ENCODE results near the gene CFAP46. TPM values are rescaled to one million over a fixed set of nuclear protein-coding genes. Genes with fewer than 3 reads are reported as not detected.

Gene CFAP46
- total and polyA plus RNA-seq, 3 experiments from 2014 or later, result 0.09 TPM; not detected in 2

DNA sequence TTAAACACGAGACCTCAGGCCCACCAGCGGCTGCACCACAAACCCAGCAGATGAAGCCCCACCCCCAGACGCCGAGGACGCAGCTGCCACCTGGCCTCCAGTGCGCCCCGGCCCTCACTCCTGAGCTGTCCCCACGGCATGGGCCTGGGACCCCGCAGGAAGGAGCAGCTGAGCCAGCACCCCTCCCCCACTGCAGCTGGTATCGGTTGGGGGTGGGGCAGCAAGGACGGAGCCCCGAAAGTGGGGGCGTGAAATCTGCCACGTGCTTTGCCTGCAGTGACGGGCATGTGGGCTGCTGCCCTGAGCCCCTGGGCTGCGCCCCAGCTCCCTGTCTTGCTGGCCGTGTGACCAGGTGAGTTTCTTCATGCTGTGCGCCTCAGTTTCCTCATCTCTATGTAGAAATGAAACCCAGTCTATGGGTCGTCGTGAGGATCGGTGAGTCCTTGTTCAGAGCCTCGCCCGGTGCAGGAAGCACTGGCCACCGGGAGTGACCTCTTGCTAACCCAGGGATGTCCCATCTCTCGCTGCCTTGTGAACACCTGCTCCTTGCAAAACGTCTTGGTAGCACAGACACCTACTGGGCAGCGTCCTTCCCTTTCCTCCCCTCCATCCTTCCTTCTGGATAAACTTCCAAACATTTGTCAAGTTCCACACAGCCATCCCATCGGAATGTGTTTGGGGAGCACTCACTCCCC lies 32.0 kb downstream of the CFAP46 start:
- H3K4me3 Mint-ChIP-seq, result no peak overlapping the region
- Histone ChIP-seq H3K36me3 (ENCODE audit: insufficient read depth, low read length) (no peaks in the 10 kb centered on the region), H3K27ac (ENCODE audit: low read depth, low read length) (no peak overlapping the region), H3K27me3 (ENCODE audit: insufficient read depth, low read length, poor library complexity, severe bottlenecking) (no peaks in the 10 kb centered on the region), H3K4me1 (ENCODE audit: insufficient read depth, low read length) (no peaks in the 10 kb centered on the region), H3K4me3 (ENCODE audit: low read length) (no peak overlapping the region), H3K9me3 (ENCODE audit: low read length) (no peaks in the 10 kb centered on the region)
- CTCF ChIA-PET, result no interaction called here
- no peaks in the 10 kb centered on the region for H3K4me1 Mint-ChIP-seq
- no peaks in the 10 kb centered on the region for H3K36me3 Mint-ChIP-seq
- peaks cover 0 to 3% (median 0%) of the 10 kb centered on the region in 5 donors for H3K9me3 Mint-ChIP-seq
- POLR2A ChIA-PET, result interaction anchor here (0.6 kb wide), 1 partner anchor 210 kb away, joined by 3 read pairs; no protein-coding TSS in a partner anchor
- no peak overlapping the region for H3K27ac Mint-ChIP-seq
- H3K27me3 Mint-ChIP-seq, result no peaks in the 10 kb centered on the region
- peak in 1 of 5 donors; percentile 43 for DNase-seq

DNA sequence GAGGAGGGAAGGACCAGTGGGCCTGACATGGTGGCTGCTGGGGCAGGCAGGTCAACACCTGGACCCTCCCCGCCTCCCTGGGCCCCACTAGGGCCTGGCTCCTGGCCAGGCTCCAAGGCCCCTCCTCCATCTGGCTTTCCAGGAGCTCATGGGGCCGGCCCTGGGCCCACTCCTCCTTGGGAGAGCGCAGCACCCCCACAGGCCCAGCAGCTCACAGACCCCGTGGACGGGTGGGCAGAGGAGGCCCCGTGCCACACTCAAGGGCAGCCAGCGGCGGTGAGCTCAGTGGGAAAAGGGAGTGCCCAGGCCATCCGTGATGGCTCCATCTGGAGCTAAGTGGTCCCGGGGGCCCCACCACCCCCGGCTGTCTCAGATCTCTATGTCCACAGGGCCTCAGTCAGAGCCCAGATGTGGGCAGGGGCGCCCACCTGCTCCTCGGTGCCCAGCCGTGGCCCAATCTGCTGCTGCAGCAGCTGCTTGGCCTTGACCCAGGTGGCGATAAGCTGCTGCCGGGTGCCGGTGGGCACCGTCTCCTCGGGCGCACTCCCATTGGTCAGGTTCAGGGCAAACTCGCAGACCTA lies 32.8 kb downstream of the CFAP46 start:
- no peak overlapping the region for H3K27ac ChIP-seq (ENCODE audit: low read depth, low read length)
- H3K9me3 Mint-ChIP-seq, result peaks cover 0 to 3% (median 0%) of the 10 kb centered on the region in 5 donors
- ChIA-PET POLR2A (interaction anchor here (0.6 kb wide), 1 partner anchor 211 kb away, joined by 3 read pairs; no protein-coding TSS in a partner anchor), CTCF (no interaction called here)
- H3K4me1 ChIP-seq (ENCODE audit: insufficient read depth, low read length), result no peaks in the 10 kb centered on the region
- no peaks in the 10 kb centered on the region for H3K9me3 ChIP-seq (ENCODE audit: low read length)
- no peaks in the 10 kb centered on the region for H3K36me3 Mint-ChIP-seq
- no peaks in the 10 kb centered on the region for H3K36me3 ChIP-seq (ENCODE audit: insufficient read depth, low read length)
- H3K4me3 Mint-ChIP-seq, result no peak overlapping the region
- DNase-seq, result peak in 1 of 5 donors; percentile 40
- H3K4me1 Mint-ChIP-seq, result peaks cover 5 to 7% (median 5%) of the 10 kb centered on the region in 3 donors
- H3K27ac Mint-ChIP-seq, result no peak overlapping the region
- peaks cover 4 to 6% of the 10 kb centered on the region in 2 donors for H3K27me3 Mint-ChIP-seq
- H3K27me3 ChIP-seq (ENCODE audit: insufficient read depth, low read length, poor library complexity, severe bottlenecking), result no peaks in the 10 kb centered on the region
- H3K4me3 ChIP-seq (ENCODE audit: low read length), result no peak overlapping the region

DNA sequence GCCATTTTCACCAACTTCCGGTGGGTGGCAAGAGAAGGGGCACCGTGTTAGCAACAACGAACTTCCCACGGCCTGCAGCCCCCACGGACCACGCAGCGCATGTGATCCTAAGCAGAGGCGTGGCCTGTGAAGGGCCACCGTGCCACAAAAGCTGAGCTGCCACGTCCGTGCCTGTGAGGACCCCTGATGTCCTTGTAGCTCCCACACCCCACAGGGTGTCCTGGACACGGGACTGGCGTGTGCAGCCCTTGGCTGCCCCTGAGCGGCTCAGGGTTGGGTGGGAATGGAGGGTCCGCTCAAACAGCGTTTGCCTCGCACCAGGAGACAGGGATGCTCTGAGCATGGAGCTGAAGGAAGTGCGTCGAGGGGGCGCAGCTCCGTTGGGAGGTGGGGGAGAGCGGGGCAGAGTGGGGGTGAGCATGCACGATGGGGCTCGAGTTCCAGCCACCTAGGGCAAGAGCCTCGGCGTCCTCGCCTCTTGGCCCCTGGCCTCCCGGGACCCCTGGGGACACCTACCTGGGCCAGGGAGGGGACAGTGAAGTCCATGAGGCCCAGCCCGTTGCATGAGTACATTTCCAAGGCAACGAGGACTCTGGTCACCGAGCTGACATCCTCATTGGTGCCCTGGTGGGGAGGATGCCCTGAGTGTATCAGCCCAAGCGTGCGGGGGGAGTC lies 33.6 kb downstream of the CFAP46 start:
- H3K36me3 Mint-ChIP-seq, result no peaks in the 10 kb centered on the region

DNA sequence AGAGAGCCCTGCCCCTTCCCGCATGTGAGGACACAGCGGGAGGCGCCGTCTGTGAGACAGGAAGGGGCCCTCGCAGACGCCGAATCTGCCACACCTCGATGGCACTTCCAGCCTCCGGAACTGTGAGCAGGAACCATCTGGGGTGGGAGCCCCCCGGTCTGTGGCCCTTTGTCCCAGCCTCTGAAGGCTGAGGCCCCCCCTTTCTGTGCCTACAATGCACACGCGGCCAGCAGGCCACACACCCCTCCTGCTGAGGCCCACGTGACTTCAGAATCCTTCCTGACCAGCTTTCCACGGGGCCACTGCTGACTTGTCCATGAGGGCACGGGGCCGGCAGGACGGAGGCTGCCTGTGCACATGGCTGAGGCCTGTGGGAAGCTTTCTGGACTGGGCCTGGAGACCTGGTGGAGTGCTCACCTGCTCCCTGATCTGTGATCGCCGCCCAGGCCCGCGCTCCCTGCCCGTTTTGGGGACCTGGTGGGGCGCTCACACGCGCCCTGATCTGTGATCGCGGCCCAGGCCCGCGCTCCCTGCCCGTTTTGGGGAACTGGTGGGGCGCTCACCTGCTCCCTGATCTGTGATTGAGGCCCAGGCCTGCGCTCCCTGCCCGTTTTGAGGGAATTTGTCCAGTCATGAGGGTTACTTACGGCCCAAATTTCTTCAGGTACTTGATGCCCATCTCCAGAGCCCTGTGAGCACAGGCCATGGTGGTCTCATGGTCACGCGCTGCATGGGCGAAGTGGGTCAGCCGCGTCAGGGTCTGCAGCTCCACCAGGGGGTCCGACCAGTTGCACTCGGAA lies 34.3 kb downstream of the CFAP46 start:
- H3K4me1 Mint-ChIP-seq, result peaks cover 5 to 8% (median 8%) of the 10 kb centered on the region in 3 donors
- ChIA-PET POLR2A (no interaction called here), CTCF (no interaction called here)
- H3K27me3 Mint-ChIP-seq, result peaks cover 4 to 7% of the 10 kb centered on the region in 2 donors
- no peak overlapping the region for H3K27ac Mint-ChIP-seq
- no peaks in the 10 kb centered on the region for H3K4me1 ChIP-seq (ENCODE audit: insufficient read depth, low read length)
- DNase-seq, result peak in 1 of 5 donors; percentile 37
- no peak overlapping the region for H3K4me3 ChIP-seq (ENCODE audit: low read length)
- no peaks in the 10 kb centered on the region for H3K36me3 ChIP-seq (ENCODE audit: insufficient read depth, low read length)
- H3K9me3 ChIP-seq (ENCODE audit: low read length), result no peaks in the 10 kb centered on the region
- peaks cover 0 to 3% (median 0%) of the 10 kb centered on the region in 5 donors for H3K9me3 Mint-ChIP-seq
- H3K36me3 Mint-ChIP-seq, result no peaks in the 10 kb centered on the region
- H3K27me3 ChIP-seq (ENCODE audit: insufficient read depth, low read length, poor library complexity, severe bottlenecking), result no peaks in the 10 kb centered on the region
- no peak overlapping the region for H3K27ac ChIP-seq (ENCODE audit: low read depth, low read length)
- H3K4me3 Mint-ChIP-seq, result no peak overlapping the region

More for the DNA sequence above, 33.6 kb downstream of the CFAP46 start:
- Mint-ChIP-seq H3K27ac (no peak overlapping the region), H3K4me3 (no peak overlapping the region), H3K27me3 (peaks cover 4 to 7% of the 10 kb centered on the region in 2 donors), H3K4me1 (peaks cover 5 to 8% (median 8%) of the 10 kb centered on the region in 3 donors), H3K9me3 (peaks cover 0 to 3% (median 0%) of the 10 kb centered on the region in 5 donors)
- no peak overlapping the region for H3K27ac ChIP-seq (ENCODE audit: low read depth, low read length)
- H3K4me1 ChIP-seq (ENCODE audit: insufficient read depth, low read length), result no peaks in the 10 kb centered on the region
- H3K27me3 ChIP-seq (ENCODE audit: insufficient read depth, low read length, poor library complexity, severe bottlenecking), result no peaks in the 10 kb centered on the region
- no peaks in the 10 kb centered on the region for H3K36me3 ChIP-seq (ENCODE audit: insufficient read depth, low read length)
- H3K4me3 ChIP-seq (ENCODE audit: low read length), result no peak overlapping the region
- ChIA-PET POLR2A (no interaction called here), CTCF (no interaction called here)
- DNase-seq, result peak in 1 of 5 donors; percentile 30
- H3K9me3 ChIP-seq (ENCODE audit: low read length), result no peaks in the 10 kb centered on the region

DNA sequence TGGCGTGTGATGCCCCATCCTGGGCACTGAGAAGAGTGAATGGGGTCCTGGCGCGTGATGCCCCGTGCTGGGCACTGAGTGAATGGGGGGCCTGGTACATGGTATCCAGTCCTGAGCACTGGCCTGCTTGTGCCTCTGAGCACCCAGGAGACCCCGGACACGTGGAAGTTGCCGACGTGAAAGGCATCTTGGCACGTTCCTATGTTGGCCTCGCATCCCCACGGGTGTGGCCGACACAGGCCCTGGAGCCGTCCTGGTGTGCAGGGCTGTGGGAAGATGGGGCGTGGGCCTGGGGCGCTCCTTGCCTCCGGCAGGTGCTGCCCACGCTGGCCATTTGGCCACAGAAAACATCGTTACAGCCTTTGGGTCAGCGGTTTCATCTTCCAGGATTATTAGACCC lies 35.5 kb downstream of the CFAP46 start:
- H3K4me1 ChIP-seq (ENCODE audit: insufficient read depth, low read length), result no peaks in the 10 kb centered on the region
- H3K4me1 Mint-ChIP-seq, result peaks cover 5 to 8% (median 8%) of the 10 kb centered on the region in 3 donors
- DNase-seq, result peak in 1 of 5 donors; percentile 35
- H3K36me3 ChIP-seq (ENCODE audit: insufficient read depth, low read length), result no peaks in the 10 kb centered on the region
- H3K27ac ChIP-seq (ENCODE audit: low read depth, low read length), result no peak overlapping the region
- no peaks in the 10 kb centered on the region for H3K36me3 Mint-ChIP-seq
- no peaks in the 10 kb centered on the region for H3K9me3 ChIP-seq (ENCODE audit: low read length)
- ChIA-PET CTCF (no interaction called here), POLR2A (no interaction called here)
- no peak overlapping the region for H3K4me3 Mint-ChIP-seq
- H3K9me3 Mint-ChIP-seq, result peaks cover 0 to 3% (median 0%) of the 10 kb centered on the region in 5 donors
- H3K27me3 Mint-ChIP-seq, result peaks cover 4 to 7% of the 10 kb centered on the region in 2 donors
- H3K27ac Mint-ChIP-seq, result no peak overlapping the region
- H3K27me3 ChIP-seq (ENCODE audit: insufficient read depth, low read length, poor library complexity, severe bottlenecking), result no peaks in the 10 kb centered on the region
- H3K4me3 ChIP-seq (ENCODE audit: low read length), result no peak overlapping the region

DNA sequence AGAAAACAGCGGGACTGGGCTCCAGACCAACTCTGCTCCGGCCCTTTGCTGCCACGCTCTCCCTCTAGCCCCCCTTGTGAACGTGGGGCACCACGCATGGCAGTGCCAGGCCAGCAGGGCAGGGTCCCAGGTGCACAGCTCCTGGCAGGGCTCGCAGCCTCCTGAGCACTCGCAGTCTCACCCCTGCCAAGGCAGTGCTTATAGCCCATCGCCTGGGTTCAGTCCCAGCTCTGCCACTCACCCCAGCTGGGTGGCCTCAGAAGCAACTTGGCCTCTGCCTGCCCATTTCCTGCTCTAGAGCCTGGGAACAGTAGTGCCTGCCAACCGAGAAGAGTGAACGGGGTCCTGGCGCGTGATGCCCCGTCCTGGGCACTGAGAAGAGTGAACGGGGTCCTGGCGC lies 36.3 kb downstream of the CFAP46 start:
- Mint-ChIP-seq H3K4me3 (no peak overlapping the region), H3K9me3 (peaks cover 0 to 5% (median 3%) of the 10 kb centered on the region in 5 donors), H3K27me3 (peaks cover 4 to 10% of the 10 kb centered on the region in 2 donors), H3K4me1 (peaks cover 5 to 8% (median 8%) of the 10 kb centered on the region in 3 donors), H3K36me3 (no peaks in the 10 kb centered on the region), H3K27ac (no peak overlapping the region)
- CTCF ChIA-PET, result no interaction called here
- Histone ChIP-seq H3K27me3 (ENCODE audit: insufficient read depth, low read length, poor library complexity, severe bottlenecking) (no peaks in the 10 kb centered on the region), H3K4me1 (ENCODE audit: insufficient read depth, low read length) (no peaks in the 10 kb centered on the region), H3K36me3 (ENCODE audit: insufficient read depth, low read length) (no peaks in the 10 kb centered on the region), H3K9me3 (ENCODE audit: low read length) (no peaks in the 10 kb centered on the region), H3K4me3 (ENCODE audit: low read length) (no peak overlapping the region), H3K27ac (ENCODE audit: low read depth, low read length) (no peak overlapping the region)
- POLR2A ChIA-PET, result no interaction called here
- DNase-seq, result no peak

DNA sequence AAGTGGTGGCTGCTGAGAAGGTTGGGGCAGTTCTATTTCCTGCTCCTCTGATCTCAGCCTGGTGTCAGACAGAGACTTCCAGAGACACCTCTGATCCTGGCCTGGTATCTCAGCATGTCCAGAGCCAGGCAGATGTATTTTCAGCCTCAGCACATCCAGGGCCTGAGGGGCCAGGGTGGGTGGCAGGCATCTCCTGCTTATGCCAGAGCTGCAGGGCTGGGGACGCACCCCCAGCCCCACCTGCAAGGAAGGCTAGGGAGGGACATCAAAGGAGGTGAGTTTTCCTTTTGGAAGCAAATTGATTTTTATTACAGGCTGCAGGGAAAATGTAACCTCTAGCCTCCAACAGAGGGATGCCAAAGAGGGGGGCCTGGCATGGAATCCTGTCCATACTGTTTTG lies 36.7 kb downstream of the CFAP46 start:
- Mint-ChIP-seq H3K4me3 (no peak overlapping the region), H3K27me3 (peaks cover 7 to 14% of the 10 kb centered on the region in 2 donors), H3K27ac (no peak overlapping the region), H3K9me3 (peaks cover 0 to 8% (median 4%) of the 10 kb centered on the region in 5 donors), H3K36me3 (no peaks in the 10 kb centered on the region), H3K4me1 (peaks cover 5 to 8% (median 8%) of the 10 kb centered on the region in 3 donors)
- POLR2A ChIA-PET, result no interaction called here
- DNase-seq, result peak in 1 of 5 donors; percentile 16
- H3K36me3 ChIP-seq (ENCODE audit: insufficient read depth, low read length), result no peaks in the 10 kb centered on the region
- CTCF ChIA-PET, result interaction anchor here (0.7 kb wide), 1 partner anchor 53 kb away, joined by 3 read pairs; no protein-coding TSS in a partner anchor
- H3K27ac ChIP-seq (ENCODE audit: low read depth, low read length), result no peak overlapping the region
- no peaks in the 10 kb centered on the region for H3K27me3 ChIP-seq (ENCODE audit: insufficient read depth, low read length, poor library complexity, severe bottlenecking)
- H3K9me3 ChIP-seq (ENCODE audit: low read length), result no peaks in the 10 kb centered on the region
- H3K4me3 ChIP-seq (ENCODE audit: low read length), result no peak overlapping the region
- H3K4me1 ChIP-seq (ENCODE audit: insufficient read depth, low read length), result no peaks in the 10 kb centered on the region

All from CD8-positive, alpha-beta memory T cell (primary cell).